ENCODE results near the gene DDRGK1. TPM values are rescaled to one million over a fixed set of nuclear protein-coding genes. Genes with fewer than 3 reads are reported as not detected.

DDRGK1 gene
- total RNA-seq, 1 experiment from 2014 or later: 72.0 TPM

- ChIA-PET POLR2A (ENCODE audit: low non-redundant PET) (interaction anchor here (0.8 kb wide), 1 partner anchor 880 kb away, joined by 11 read pairs; no protein-coding TSS in a partner anchor), CTCF (interaction anchor here (0.7 kb wide), 1 partner anchor 69 kb away, joined by 3 read pairs; no protein-coding TSS in a partner anchor)
- TF ChIP-seq, protein P1, sequence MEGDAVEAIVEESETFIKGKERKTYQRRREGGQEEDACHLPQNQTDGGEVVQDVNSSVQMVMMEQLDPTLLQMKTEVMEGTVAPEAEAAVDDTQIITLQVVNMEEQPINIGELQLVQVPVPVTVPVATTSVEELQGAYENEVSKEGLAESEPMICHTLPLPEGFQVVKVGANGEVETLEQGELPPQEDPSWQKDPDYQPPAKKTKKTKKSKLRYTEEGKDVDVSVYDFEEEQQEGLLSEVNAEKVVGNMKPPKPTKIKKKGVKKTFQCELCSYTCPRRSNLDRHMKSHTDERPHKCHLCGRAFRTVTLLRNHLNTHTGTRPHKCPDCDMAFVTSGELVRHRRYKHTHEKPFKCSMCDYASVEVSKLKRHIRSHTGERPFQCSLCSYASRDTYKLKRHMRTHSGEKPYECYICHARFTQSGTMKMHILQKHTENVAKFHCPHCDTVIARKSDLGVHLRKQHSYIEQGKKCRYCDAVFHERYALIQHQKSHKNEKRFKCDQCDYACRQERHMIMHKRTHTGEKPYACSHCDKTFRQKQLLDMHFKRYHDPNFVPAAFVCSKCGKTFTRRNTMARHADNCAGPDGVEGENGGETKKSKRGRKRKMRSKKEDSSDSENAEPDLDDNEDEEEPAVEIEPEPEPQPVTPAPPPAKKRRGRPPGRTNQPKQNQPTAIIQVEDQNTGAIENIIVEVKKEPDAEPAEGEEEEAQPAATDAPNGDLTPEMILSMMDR (conservative IDR thresholded peaks at IDR 0.05; ENCODE audit: low read depth, low read length): no peak
- no peak for TF ChIP-seq EZH2 (IDR thresholded peaks at IDR 0.05; ENCODE audit: borderline replicate concordance, low read depth, low read length, poor library complexity, severe bottlenecking)
- Histone ChIP-seq H3K36me3 (ENCODE audit: insufficient read depth, low read length, poor library complexity, severe bottlenecking) (no peaks in the 10 kb centered on the region), H3K9me3 (ENCODE audit: low read depth, low read length, poor library complexity, severe bottlenecking) (no peaks in the 10 kb centered on the region), H3K4me1 (ENCODE audit: insufficient read depth, low read length, poor library complexity, severe bottlenecking) (peaks cover 10% of the 10 kb centered on the region), H3K27ac (ENCODE audit: low read depth, low read length, poor library complexity, severe bottlenecking) (no peak overlapping the region), H3K4me3 (ENCODE audit: low read depth, low read length, poor library complexity, severe bottlenecking) (no peak overlapping the region), H3K27me3 (replicated peaks; ENCODE audit: insufficient read depth, low read depth, low read length, poor library complexity) (no peaks in the 10 kb centered on the region)
- intact Hi-C loops (cut with micrococcal nuclease; ENCODE audit: unreplicated experiment): no loop called here
- BruUV-seq (replicated peaks): no TSS peak
- DNase-seq (ENCODE audit: low spot score): no peak
Measured at GRCh38 chr20:3246682-3247081, 42.2 kb upstream of the DDRGK1 start.

DNA sequence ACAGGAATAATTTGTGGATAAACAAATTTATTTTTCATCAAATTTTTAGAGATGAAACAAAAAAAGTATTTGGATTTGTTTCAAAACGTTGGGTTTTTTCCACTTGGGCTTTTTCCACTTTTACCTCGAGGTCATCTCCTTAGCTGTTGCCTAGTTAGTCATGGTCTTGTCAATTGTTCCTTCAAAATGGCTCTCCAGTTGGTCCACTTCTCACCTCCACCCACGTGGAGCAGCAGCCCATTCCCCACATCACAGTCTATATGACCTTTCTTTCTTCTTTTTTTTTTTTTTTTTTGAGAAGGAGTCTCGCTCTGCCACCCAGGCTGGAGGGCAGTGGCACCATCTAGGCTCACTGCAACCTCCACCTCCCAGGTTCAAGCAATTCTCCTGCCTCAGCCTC, 41.2 kb upstream of the DDRGK1 start:
- TF ChIP-seq EZH2 (IDR thresholded peaks at IDR 0.05; ENCODE audit: borderline replicate concordance, low read depth, low read length, poor library complexity, severe bottlenecking): no peak
- TF ChIP-seq, protein P1 (conservative IDR thresholded peaks at IDR 0.05; ENCODE audit: low read depth, low read length): no peak
- no peak overlapping the region for H3K27ac ChIP-seq (ENCODE audit: low read depth, low read length, poor library complexity, severe bottlenecking)
- H3K4me1 ChIP-seq (ENCODE audit: insufficient read depth, low read length, poor library complexity, severe bottlenecking): peaks cover 10% of the 10 kb centered on the region
- ChIA-PET POLR2A (ENCODE audit: low non-redundant PET) (no interaction called here), CTCF (no interaction called here)
- DNase-seq (ENCODE audit: low spot score): no peak
- intact Hi-C loops (cut with micrococcal nuclease; ENCODE audit: unreplicated experiment): no loop called here
- H3K4me3 ChIP-seq (ENCODE audit: low read depth, low read length, poor library complexity, severe bottlenecking): no peak overlapping the region
- H3K9me3 ChIP-seq (ENCODE audit: low read depth, low read length, poor library complexity, severe bottlenecking): no peaks in the 10 kb centered on the region
- H3K36me3 ChIP-seq (ENCODE audit: insufficient read depth, low read length, poor library complexity, severe bottlenecking): no peaks in the 10 kb centered on the region
- no TSS peak for BruUV-seq (replicated peaks)
- peaks cover 4% of the 10 kb centered on the region for H3K27me3 ChIP-seq (replicated peaks; ENCODE audit: insufficient read depth, low read depth, low read length, poor library complexity)

- H3K36me3 ChIP-seq (ENCODE audit: insufficient read depth, low read length, poor library complexity, severe bottlenecking): no peaks in the 10 kb centered on the region
- H3K9me3 ChIP-seq (ENCODE audit: low read depth, low read length, poor library complexity, severe bottlenecking): no peaks in the 10 kb centered on the region
- BruUV-seq (replicated peaks): no TSS peak
- H3K4me1 ChIP-seq (ENCODE audit: insufficient read depth, low read length, poor library complexity, severe bottlenecking): peaks cover 10% of the 10 kb centered on the region
- H3K27me3 ChIP-seq (replicated peaks; ENCODE audit: insufficient read depth, low read depth, low read length, poor library complexity): peaks cover 10% of the 10 kb centered on the region
- ChIA-PET POLR2A (ENCODE audit: low non-redundant PET) (no interaction called here), CTCF (no interaction called here)
- TF ChIP-seq EZH2 (IDR thresholded peaks at IDR 0.05; ENCODE audit: borderline replicate concordance, low read depth, low read length, poor library complexity, severe bottlenecking): no peak
- TF ChIP-seq, protein P1 (conservative IDR thresholded peaks at IDR 0.05; ENCODE audit: low read depth, low read length): no peak
- intact Hi-C loops (cut with micrococcal nuclease; ENCODE audit: unreplicated experiment): no loop called here
- no peak overlapping the region for H3K4me3 ChIP-seq (ENCODE audit: low read depth, low read length, poor library complexity, severe bottlenecking)
- no peak overlapping the region for H3K27ac ChIP-seq (ENCODE audit: low read depth, low read length, poor library complexity, severe bottlenecking)
- no peak for DNase-seq (ENCODE audit: low spot score)
Measured at GRCh38 chr20:3245156-3245555, 40.7 kb upstream of the DDRGK1 start.
